ENCODE measurements around the gene OR6C2. TPM values are rescaled to one million over a fixed set of nuclear protein-coding genes. Genes with fewer than 3 reads are reported as not detected.

Gene OR6C2
- total and polyA plus RNA-seq, 2 experiments from 2014 or later: not detected

DNA sequence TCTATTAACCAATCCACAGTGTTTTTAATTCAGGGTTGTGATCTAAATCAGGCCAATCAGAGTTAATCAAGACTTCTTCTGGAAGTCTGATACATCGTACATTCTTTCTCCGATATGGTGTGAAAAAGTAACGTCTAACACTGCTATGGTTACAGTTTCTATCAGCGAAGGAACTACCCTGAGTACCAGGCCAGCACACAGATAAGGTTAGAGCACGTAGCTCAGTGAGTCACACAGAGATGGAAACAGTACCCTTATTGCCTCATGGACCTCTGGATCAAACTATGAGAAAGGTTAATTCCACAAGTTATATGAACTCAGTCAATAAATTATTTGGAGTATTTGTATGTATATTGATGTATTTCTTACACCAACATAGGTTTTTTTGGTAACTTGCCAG, 51.6 kb downstream of the OR6C2 start:
- Histone ChIP-seq H3K9me3 (ENCODE audit: low read depth) (no peaks in the 10 kb centered on the region), H3K4me2 (no peak overlapping the region), H3K79me2 (no peaks in the 10 kb centered on the region), H4K20me1 (ENCODE audit: insufficient read depth, poor library complexity, severe bottlenecking) (no peaks in the 10 kb centered on the region), H3K9me2 (replicated peaks; ENCODE audit: insufficient read depth) (no peaks in the 10 kb centered on the region), H3K27ac (no peak overlapping the region), H3K4me1 (ENCODE audit: insufficient read depth) (peaks cover 13% of the 10 kb centered on the region), H3K36me3 (replicated peaks; ENCODE audit: insufficient read depth, low read depth) (no peaks in the 10 kb centered on the region), H2AFZ (no peak overlapping the region), H3K4me3 (no peak overlapping the region), H3K27me3 (no peaks in the 10 kb centered on the region)
- peak; percentile 22 for DNase-seq (ENCODE audit: low spot score)
- WGBS (ENCODE audit: low lambda C conversion rate, missing lambda C conversion rate): 73% methylated on average over 5 of the region's 5 CpGs
- TF ChIP-seq EZH2 (IDR thresholded peaks at IDR 0.05; ENCODE audit: borderline replicate concordance) (no peak), EZH2phosphoT487 (IDR thresholded peaks at IDR 0.05; ENCODE audit: low read depth, severe bottlenecking, unreplicated experiment) (no peak)
- TF ChIP-seq, protein P1, sequence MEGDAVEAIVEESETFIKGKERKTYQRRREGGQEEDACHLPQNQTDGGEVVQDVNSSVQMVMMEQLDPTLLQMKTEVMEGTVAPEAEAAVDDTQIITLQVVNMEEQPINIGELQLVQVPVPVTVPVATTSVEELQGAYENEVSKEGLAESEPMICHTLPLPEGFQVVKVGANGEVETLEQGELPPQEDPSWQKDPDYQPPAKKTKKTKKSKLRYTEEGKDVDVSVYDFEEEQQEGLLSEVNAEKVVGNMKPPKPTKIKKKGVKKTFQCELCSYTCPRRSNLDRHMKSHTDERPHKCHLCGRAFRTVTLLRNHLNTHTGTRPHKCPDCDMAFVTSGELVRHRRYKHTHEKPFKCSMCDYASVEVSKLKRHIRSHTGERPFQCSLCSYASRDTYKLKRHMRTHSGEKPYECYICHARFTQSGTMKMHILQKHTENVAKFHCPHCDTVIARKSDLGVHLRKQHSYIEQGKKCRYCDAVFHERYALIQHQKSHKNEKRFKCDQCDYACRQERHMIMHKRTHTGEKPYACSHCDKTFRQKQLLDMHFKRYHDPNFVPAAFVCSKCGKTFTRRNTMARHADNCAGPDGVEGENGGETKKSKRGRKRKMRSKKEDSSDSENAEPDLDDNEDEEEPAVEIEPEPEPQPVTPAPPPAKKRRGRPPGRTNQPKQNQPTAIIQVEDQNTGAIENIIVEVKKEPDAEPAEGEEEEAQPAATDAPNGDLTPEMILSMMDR (IDR thresholded peaks at IDR 0.05; ENCODE audit: poor library complexity): no peak

DNA sequence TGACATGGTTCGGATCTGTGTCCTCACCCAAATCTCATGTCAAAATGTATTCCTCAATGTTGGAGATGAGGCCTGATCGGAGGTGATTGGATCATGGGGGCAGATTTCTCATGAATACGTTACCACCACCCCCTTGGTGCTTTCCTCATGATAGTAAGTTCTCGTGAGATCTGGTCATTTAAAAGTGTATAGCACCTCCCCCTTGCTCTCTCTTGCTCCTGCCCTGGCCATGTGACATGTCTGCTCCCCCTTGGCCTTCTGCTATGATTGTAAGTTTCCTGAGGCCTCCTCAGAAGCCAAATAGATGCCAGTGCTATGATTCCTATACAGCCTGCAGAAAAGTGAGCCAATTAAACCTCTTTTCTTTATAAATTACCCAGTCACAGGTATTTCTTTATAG, 55.4 kb downstream of the OR6C2 start:
- Histone ChIP-seq H3K4me1 (ENCODE audit: insufficient read depth) (peaks cover 13% of the 10 kb centered on the region), H3K9me2 (replicated peaks; ENCODE audit: insufficient read depth) (no peaks in the 10 kb centered on the region), H3K27me3 (no peaks in the 10 kb centered on the region), H3K36me3 (replicated peaks; ENCODE audit: insufficient read depth, low read depth) (no peaks in the 10 kb centered on the region), H3K4me3 (no peak overlapping the region), H3K4me2 (peak overlapping the region; percentile 65), H3K27ac (peak overlapping the region; percentile 86), H2AFZ (no peak overlapping the region), H4K20me1 (ENCODE audit: insufficient read depth, poor library complexity, severe bottlenecking) (no peaks in the 10 kb centered on the region), H3K9me3 (ENCODE audit: low read depth) (no peaks in the 10 kb centered on the region), H3K79me2 (no peaks in the 10 kb centered on the region)
- WGBS (ENCODE audit: low lambda C conversion rate, missing lambda C conversion rate): 92% methylated on average over 4 of the region's 4 CpGs
- peak; percentile 10 for DNase-seq (ENCODE audit: low spot score)
- no peak for TF ChIP-seq EZH2phosphoT487 (IDR thresholded peaks at IDR 0.05; ENCODE audit: low read depth, severe bottlenecking, unreplicated experiment)
- TF ChIP-seq, protein P1 (IDR thresholded peaks at IDR 0.05; ENCODE audit: poor library complexity): no peak
- no peak for TF ChIP-seq EZH2 (IDR thresholded peaks at IDR 0.05; ENCODE audit: borderline replicate concordance)

DNA sequence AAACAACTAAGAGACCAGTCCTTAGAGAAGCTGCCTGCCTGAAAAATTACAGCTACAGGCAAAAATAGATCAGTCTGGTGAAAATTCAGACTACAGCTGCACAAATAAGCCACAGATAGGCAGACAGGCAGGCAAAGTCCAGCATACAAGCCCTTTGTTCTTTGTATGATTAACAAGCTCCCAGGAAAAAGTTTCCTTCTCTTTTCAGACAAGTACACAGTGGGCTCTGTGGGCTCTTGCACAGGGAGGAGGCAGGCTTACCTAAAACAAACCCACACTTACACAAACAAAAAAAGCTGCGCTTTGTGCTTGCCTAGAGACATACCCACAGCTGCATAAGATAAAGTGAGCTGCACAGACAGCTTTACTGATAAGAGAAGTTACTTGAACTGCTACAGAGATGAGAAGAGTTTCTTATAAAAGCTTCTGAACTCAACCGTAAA, 56.0 kb downstream of the OR6C2 start:
- H3K27me3 ChIP-seq: no peaks in the 10 kb centered on the region
- no peaks in the 10 kb centered on the region for H3K9me3 ChIP-seq (ENCODE audit: low read depth)
- H3K27ac ChIP-seq: peak overlapping the region; percentile 86
- 11% methylated on average over 2 of the region's 2 CpGs for WGBS (ENCODE audit: low lambda C conversion rate, missing lambda C conversion rate)
- H3K4me2 ChIP-seq: peak overlapping the region; percentile 65
- DNase-seq (ENCODE audit: low spot score): peak; percentile 69
- TF ChIP-seq EZH2phosphoT487 (IDR thresholded peaks at IDR 0.05; ENCODE audit: low read depth, severe bottlenecking, unreplicated experiment) (no peak), EZH2 (IDR thresholded peaks at IDR 0.05; ENCODE audit: borderline replicate concordance) (no peak)
- TF ChIP-seq, protein P1 (IDR thresholded peaks at IDR 0.05; ENCODE audit: poor library complexity): no peak
- no peaks in the 10 kb centered on the region for H3K79me2 ChIP-seq
- H4K20me1 ChIP-seq (ENCODE audit: insufficient read depth, poor library complexity, severe bottlenecking): no peaks in the 10 kb centered on the region
- H3K4me1 ChIP-seq (ENCODE audit: insufficient read depth): peaks cover 13% of the 10 kb centered on the region
- no peaks in the 10 kb centered on the region for H3K36me3 ChIP-seq (replicated peaks; ENCODE audit: insufficient read depth, low read depth)
- H3K4me3 ChIP-seq: no peak overlapping the region
- H3K9me2 ChIP-seq (replicated peaks; ENCODE audit: insufficient read depth): no peaks in the 10 kb centered on the region
- peak overlapping the region; percentile 3 for H2AFZ ChIP-seq

DNA sequence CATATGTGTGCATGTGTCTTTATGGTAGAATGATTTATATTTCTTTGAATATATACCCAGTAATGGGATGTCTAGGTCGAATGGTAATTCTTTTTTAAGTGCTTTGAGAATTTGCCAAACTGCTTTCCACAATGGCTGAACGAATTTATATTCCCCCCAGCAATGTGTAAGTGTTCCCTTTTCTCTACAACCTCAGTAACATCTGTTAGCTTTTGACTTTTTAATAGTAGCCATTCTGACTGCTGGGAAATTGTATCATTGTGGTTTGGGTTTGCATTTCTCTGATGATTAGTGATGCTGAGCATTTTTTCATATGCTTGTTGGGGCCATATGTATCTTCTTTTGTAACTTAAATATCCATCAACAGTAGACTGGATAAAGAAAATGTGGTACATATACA, 57.7 kb downstream of the OR6C2 start:
- Histone ChIP-seq H3K4me3 (no peak overlapping the region), H2AFZ (no peak overlapping the region), H3K27ac (no peak overlapping the region), H3K4me2 (no peak overlapping the region), H3K27me3 (no peaks in the 10 kb centered on the region), H3K9me3 (ENCODE audit: low read depth) (no peaks in the 10 kb centered on the region), H4K20me1 (ENCODE audit: insufficient read depth, poor library complexity, severe bottlenecking) (no peaks in the 10 kb centered on the region), H3K9me2 (replicated peaks; ENCODE audit: insufficient read depth) (no peaks in the 10 kb centered on the region), H3K4me1 (ENCODE audit: insufficient read depth) (peaks cover 13% of the 10 kb centered on the region), H3K79me2 (no peaks in the 10 kb centered on the region), H3K36me3 (replicated peaks; ENCODE audit: insufficient read depth, low read depth) (no peaks in the 10 kb centered on the region)
- TF ChIP-seq, protein P1 (IDR thresholded peaks at IDR 0.05; ENCODE audit: poor library complexity): no peak
- no peak for TF ChIP-seq EZH2phosphoT487 (IDR thresholded peaks at IDR 0.05; ENCODE audit: low read depth, severe bottlenecking, unreplicated experiment)
- no peak for TF ChIP-seq EZH2 (IDR thresholded peaks at IDR 0.05; ENCODE audit: borderline replicate concordance)
- no peak for DNase-seq (ENCODE audit: low spot score)
- 49% methylated on average over 2 of the region's 2 CpGs for WGBS (ENCODE audit: low lambda C conversion rate, missing lambda C conversion rate)

Measured in hepatocyte (in vitro differentiated cells).